HepG2 (cell line): ENCODE data around the gene ROBO2. TPM values are rescaled to one million over a fixed set of nuclear protein-coding genes. Genes with fewer than 3 reads are reported as not detected.

ENCODE experiments used
- ATAC-seq: fragments of 200-7000 bp; cut with Tn5 transposase; 3 replicates; pipeline ENCODE4 v1.9.1; 2020; ENCODE audit warnings: mild to moderate bottlenecking, moderate library complexity
- BruUV-seq: library from RNA; stranded (reverse); fragments of 400-500 nt; replicated peaks from 2 replicates; lab custom pipeline; 2021; lab: Mats Ljungman, UMichigan
- CTCF ChIA-PET: fragments of 300-600 bp; formaldehyde crosslinking; extraction: SDS; loops from one replicate; lab custom pipeline; 2021; ENCODE audit warnings: low total read pairs, inconsistent platforms, low intra/inter-chr PET ratio; lab: Yijun Ruan, JAX
- POLR2A ChIA-PET: fragments of 350-600 bp; sonication (Branson Sonifier 250); formaldehyde crosslinking; loops from one replicate; lab custom pipeline; 2020; ENCODE audit warnings: antibody characterized with exemption, inconsistent platforms; lab: Yijun Ruan, JAX
- DNase-seq: peaks from one replicate; pipeline ENCODE4 v3.0.0-alpha.2; 2015; ENCODE audit warnings: low spot score
- FAIRE-seq: peaks from 3 replicates; lab custom pipeline; 2011; peaks lifted over from hg19 to GRCh38; lab: Jason Lieb, UNC
- H2AFZ ChIP-seq: one replicate; pipeline ENCODE4 v1.6.1; 2011; ENCODE audit warnings: low read length, inconsistent platforms
- H3K27ac ChIP-seq: fragments of 300-600 bp; 3 replicates; pipeline ENCODE4 v1.8.0; 2011; ENCODE audit warnings: mixed run types, mild to moderate bottlenecking, mixed read lengths, low read length, inconsistent platforms; ENCODE audit not compliant: insufficient read depth; ENCODE audit errors: extremely low read length
- H3K27me3 ChIP-seq, 2 experiments: fragments of 200-600 bp in 1 of 2; 2 replicates in 1 of 2; 3 replicates in 1 of 2; pipeline versions ENCODE4 v1.6.0 to v1.8.0; 2011; ENCODE audit warnings: low read length in 2 of 2, mild to moderate bottlenecking in 2 of 2, moderate library complexity in 2 of 2, inconsistent platforms in 1 of 2; ENCODE audit not compliant: insufficient read depth in 2 of 2, control insufficient read depth in 1 of 2
- H3K36me3 ChIP-seq, 2 experiments: fragments of 200-600 bp in 1 of 2; replicated peaks in 1 of 2; 2 replicates in 1 of 2; 3 replicates in 1 of 2; pipeline versions ENCODE4 v1.5.1 to v1.8.0; 2011; ENCODE audit warnings: low read length in 2 of 2, inconsistent platforms in 1 of 2; ENCODE audit not compliant: insufficient read depth in 2 of 2, control insufficient read depth in 1 of 2
- H3K4me1 ChIP-seq: 2 replicates; pipeline ENCODE4 v1.5.1; 2012; ENCODE audit warnings: low read length, inconsistent platforms; ENCODE audit not compliant: insufficient read depth
- H3K4me2 ChIP-seq: 2 replicates; pipeline ENCODE4 v1.6.0; 2011; ENCODE audit warnings: low read depth, low read length, inconsistent platforms
- H3K4me3 ChIP-seq, 3 experiments: fragments of 200-600 bp in 1 of 3; sonication (generic), shearing (Covaris generic) in 1 of 3; replicated peaks in 1 of 3; 2 replicates each; pipeline ENCODE4 v1.5.1; 2011 to 2016; ENCODE audit warnings: low read length in 3 of 3, inconsistent platforms in 2 of 3, low read depth in 2 of 3, mild to moderate bottlenecking in 2 of 3, control low read depth in 1 of 3, mixed read lengths in 1 of 3; ENCODE audit not compliant: insufficient read depth in 1 of 3
- H3K79me2 ChIP-seq: one replicate; pipeline ENCODE4 v1.6.1; 2011; ENCODE audit warnings: low read length, inconsistent platforms; ENCODE audit not compliant: insufficient read depth
- H3K9ac ChIP-seq: 2 replicates; pipeline ENCODE4 v1.6.0; 2011; ENCODE audit warnings: mild to moderate bottlenecking, low read depth, low read length, inconsistent platforms; ENCODE audit not compliant: insufficient read depth
- H3K9me3 ChIP-seq: 2 replicates; pipeline ENCODE4 v1.5.1; 2012; ENCODE audit warnings: mild to moderate bottlenecking, low read length
- H4K20me1 ChIP-seq: 2 replicates; pipeline ENCODE4 v1.6.0; 2011; ENCODE audit warnings: inconsistent platforms, mild to moderate bottlenecking, low read length, moderate library complexity; ENCODE audit not compliant: insufficient read depth
- KAT2B ChIP-seq: fragments of 150-350 bp; IDR thresholded peaks from 2 replicates; pipeline ENCODE4 v1.6.1; 2014; ENCODE audit warnings: low read depth, low read length, borderline replicate concordance
- NR2F6 ChIP-seq, 2 experiments: IDR thresholded peaks; 2 replicates each; pipeline ENCODE4 v1.6.1; 2016; ENCODE audit warnings: antibody characterized with exemption in 1 of 2, mild to moderate bottlenecking in 1 of 2
- TEF ChIP-seq: sonication (generic); formaldehyde crosslinking; IDR thresholded peaks from 2 replicates; pipeline ENCODE4 v1.5.0; 2020; ENCODE audit warnings: missing genetic modification reagents
- TFE3 ChIP-seq: IDR thresholded peaks from 2 replicates; pipeline ENCODE4 v1.6.1; 2016
- ZNF441 ChIP-seq: sonication (generic); formaldehyde crosslinking; IDR thresholded peaks from 2 replicates; pipeline ENCODE4 v1.7.0; 2021; ENCODE audit warnings: missing genetic modification reagents, borderline replicate concordance
- ZNF569 ChIP-seq: sonication (generic); formaldehyde crosslinking; IDR thresholded peaks from 2 replicates; pipeline ENCODE4 v1.5.0; 2020; ENCODE audit warnings: mild to moderate bottlenecking, missing genetic modification reagents, moderate library complexity, borderline replicate concordance
- ZNF609 ChIP-seq: sonication (generic); formaldehyde crosslinking; IDR thresholded peaks from 2 replicates; pipeline ENCODE4 v1.4.0; 2020; ENCODE audit warnings: mild to moderate bottlenecking, missing genetic modification reagents, borderline replicate concordance
- WGBS: methylation state at CpG from one replicate; pipeline ENCODE4 v1.1.6; 2017; ENCODE audit warnings: low lambda C conversion rate; 5-methylcytosine and 5-hydroxymethylcytosine counted together
- in situ Hi-C: cut with HindIII; loops from 2 replicates; pipeline ENCODE4 v1.10.0; 2017; ENCODE audit warnings: low pct_unique_long_range_greater_than_20kb; ENCODE audit not compliant: extremely low pct_ligation_motif_present
- intact Hi-C: fragments of 100-400 bp; cut with micrococcal nuclease; formaldehyde crosslinking; loops from one replicate; pipeline ENCODE4 v1.10.0; 2022; ENCODE audit not compliant: unreplicated experiment
- polyA plus RNA-seq, 8 experiments: library from polyadenylated mRNA; depleted of rRNA in 3 of 8; stranded (reverse) in 7 of 8; unstranded in 1 of 8; fragments of >200 nt; fragmentation: Illumina TruSeq in 4 of 8; extraction: Trizol in 4 of 8; gene quantifications; 2 replicates each; pipeline versions ENCODE4 v1.2.1 to v1.2.3, GENCODE V29; 2011 to 2016; ENCODE audit warnings: low read depth in 4 of 8, missing spikeins in 1 of 8, mixed read lengths in 1 of 8; ENCODE audit not compliant: insufficient read depth in 1 of 8
- total RNA-seq, 5 experiments: library from RNA; depleted of rRNA; stranded (reverse); fragments of >200 nt; fragmentation: Illumina TruSeq; extraction: Trizol; gene quantifications; 2 replicates each; pipeline ENCODE4 v1.2.3, GENCODE V29; 2016; ENCODE audit warnings: low read depth in 1 of 5

Gene ROBO2
- total and polyA plus RNA-seq, 2 of the 13 experiments (the other 11 are each of a cell fraction or from before 2014, with no cell fraction given) = not detected

GRCh38 chr3:77191640-77192039 lies 151.7 kb downstream of the ROBO2 start:
- no peak overlapping the region for H3K27ac ChIP-seq
- 41% methylated on average over 3 of the region's 3 CpGs for WGBS
- no TSS peak for BruUV-seq
- H3K9ac ChIP-seq = no peak overlapping the region
- TF ChIP-seq TFE3 (CRISPR knock-in tag) (no peak), ZNF569 (CRISPR knock-in tag) (no peak)
- intact Hi-C loops (loop anchor here (1.0 kb wide), 1 partner anchor 40 kb away; no protein-coding TSS in a partner anchor), in situ Hi-C loops (no loop called here)
- no peaks in the 10 kb centered on the region for H3K4me1 ChIP-seq
- no peaks in the 10 kb centered on the region for H3K79me2 ChIP-seq
- H3K36me3 ChIP-seq = no peaks in the 10 kb centered on the region
- CTCF ChIA-PET = no interaction called here
- ATAC-seq = no peak
- FAIRE-seq = no peak
- no peak for DNase-seq
- no peaks in the 10 kb centered on the region for H4K20me1 ChIP-seq
- H3K4me2 ChIP-seq = no peak overlapping the region
- no peaks in the 10 kb centered on the region for H3K9me3 ChIP-seq
- no peaks in the 10 kb centered on the region for H3K27me3 ChIP-seq
- H2AFZ ChIP-seq = no peak overlapping the region
- no peak overlapping the region for H3K4me3 ChIP-seq
- POLR2A ChIA-PET = no interaction called here

- Histone ChIP-seq H3K4me2 (no peak overlapping the region), H3K27ac (no peak overlapping the region), H3K4me1 (no peaks in the 10 kb centered on the region), H2AFZ (no peak overlapping the region), H3K79me2 (no peaks in the 10 kb centered on the region), H4K20me1 (no peaks in the 10 kb centered on the region), H3K9ac (no peak overlapping the region), H3K36me3 (no peaks in the 10 kb centered on the region), H3K9me3 (no peaks in the 10 kb centered on the region), H3K4me3 (no peak overlapping the region), H3K27me3 (no peaks in the 10 kb centered on the region)
- in situ Hi-C loops = no loop called here
- ChIA-PET CTCF (no interaction called here), POLR2A (no interaction called here)
- no TSS peak for BruUV-seq
- 50% methylated on average over 11 of the region's 12 CpGs for WGBS
- DNase-seq (no peak), FAIRE-seq (no peak), ATAC-seq (no peak)
- intact Hi-C loops = no loop called here
- TF ChIP-seq KAT2B (no peak), NR2F6 (IDR thresholded peaks at IDR 0.05) (no peak), NR2F6 (CRISPR knock-in tag; IDR thresholded peaks at IDR 0.05) (no peak), ZNF609 (CRISPR knock-in tag) (no peak), TEF (CRISPR knock-in tag) (no peak), ZNF441 (CRISPR knock-in tag) (no peak)
Measured at GRCh38 chr3:77195766-77196545, 156.1 kb downstream of the ROBO2 start.
